Smooth muscle cell (in vitro differentiated cells): ENCODE results near the gene GSTO2. TPM values are rescaled to one million over a fixed set of nuclear protein-coding genes. Genes with fewer than 3 reads are reported as not detected.

ENCODE experiments used
- DNase-seq: peaks from one replicate; lab custom pipeline; 2025; ENCODE audit not compliant: unreplicated experiment; lab: John Stamatoyannopoulos, UW
- H2AFZ ChIP-seq: fragments of 200-600 bp; sonication (generic); 2 replicates; pipeline ENCODE4 v1.6.0; 2016; ENCODE audit warnings: antibody characterized with exemption, low read depth, mild to moderate bottlenecking
- H3F3A ChIP-seq: fragments of 200-600 bp; sonication (generic); 2 replicates; pipeline ENCODE4 v1.6.0; 2017; ENCODE audit warnings: antibody characterized with exemption, low read depth
- H3K27ac ChIP-seq: fragments of 200-600 bp; sonication (generic); 2 replicates; pipeline ENCODE4 v1.5.1; 2016; ENCODE audit warnings: low read depth, mild to moderate bottlenecking
- H3K27me3 ChIP-seq: fragments of 200-600 bp; sonication (generic); 2 replicates; pipeline ENCODE4 v1.6.1; 2016; ENCODE audit warnings: low read depth, mild to moderate bottlenecking
- H3K36me3 ChIP-seq: fragments of 200-600 bp; sonication (generic); 2 replicates; pipeline ENCODE4 v1.5.1; 2016; ENCODE audit warnings: low read depth
- H3K4me1 ChIP-seq: fragments of 200-600 bp; sonication (generic); 2 replicates; pipeline ENCODE4 v1.5.1; 2016; ENCODE audit warnings: low read depth
- H3K4me2 ChIP-seq: fragments of 200-600 bp; sonication (generic); 2 replicates; pipeline ENCODE4 v1.6.0; 2016; ENCODE audit warnings: mild to moderate bottlenecking
- H3K4me3 ChIP-seq: fragments of 200-600 bp; sonication (generic); 2 replicates; pipeline ENCODE4 v1.5.1; 2016; ENCODE audit warnings: mild to moderate bottlenecking
- H3K79me2 ChIP-seq: fragments of 200-600 bp; sonication (generic); 2 replicates; pipeline ENCODE4 v1.6.0; 2016; ENCODE audit warnings: low read depth, mild to moderate bottlenecking
- H3K9ac ChIP-seq: fragments of 200-600 bp; sonication (generic); 2 replicates; pipeline ENCODE4 v1.6.0; 2016; ENCODE audit warnings: low read depth
- H3K9me3 ChIP-seq: fragments of 200-600 bp; sonication (generic); replicated peaks from 2 replicates; pipeline ENCODE4 v1.5.1; 2016; ENCODE audit warnings: low read depth
- H4K20me1 ChIP-seq: fragments of 200-600 bp; sonication (generic); 2 replicates; pipeline ENCODE4 v1.6.0; 2016; ENCODE audit warnings: low read depth
- CTCF ChIP-seq: fragments of 200-600 bp; sonication (generic); IDR thresholded peaks from 2 replicates; pipeline ENCODE4 v1.5.1; 2017; ENCODE audit warnings: borderline replicate concordance, mild to moderate bottlenecking, antibody characterized with exemption; ENCODE audit not compliant: insufficient read depth, poor library complexity, severe bottlenecking
- WGBS: methylation state at CpG from one replicate; pipeline ENCODE4 v1.1.7; 2016; ENCODE audit warnings: low lambda C conversion rate; 5-methylcytosine and 5-hydroxymethylcytosine counted together
- polyA plus RNA-seq: library from polyadenylated mRNA; unstranded; fragments of >200 nt; fragmentation: Nextera tagmentation; extraction: Ambion mirVana; gene quantifications from 2 replicates; pipeline ENCODE4 v1.2.1, GENCODE V29; 2016
- total RNA-seq: library from RNA; depleted of rRNA; stranded (reverse); fragments of >200 nt; gene quantifications from 2 replicates; pipeline ENCODE4 v1.2.3, GENCODE V29; 2014

Gene GSTO2
- total and polyA plus RNA-seq, 2 experiments from 2014 or later = 2.1 to 3.7 TPM

- Histone ChIP-seq H3K27ac (peak within 1 kb of the TSS; percentile 100), H3K4me3 (peak within 1 kb of the TSS; percentile 98), H3F3A (peaks cover 7% of the 10 kb centered on the region), H3K79me2 (peaks cover 50% of the 10 kb centered on the region), H3K9ac (peak within 1 kb of the TSS; percentile 99), H3K27me3 (no peaks in the 10 kb centered on the region), H2AFZ (peak within 1 kb of the TSS; percentile 94), H3K4me2 (peak within 1 kb of the TSS; percentile 97), H3K9me3 (no peaks in the 10 kb centered on the region), H3K4me1 (peaks cover 35% of the 10 kb centered on the region), H4K20me1 (peaks cover 47% of the 10 kb centered on the region), H3K36me3 (no peaks in the 10 kb centered on the region)
- peak; percentile 76 for DNase-seq
- TF ChIP-seq CTCF = peak; percentile 15
- WGBS = 1% methylated on average over 59 of the region's 70 CpGs
Measured at GRCh38 chr10:104337985-104338735, 69.2 kb downstream of the GSTO2 start, which contains the start of gene ITPRIP. TSS of gene ITPRIP (minus strand) at chr10:104338465. CDS start at chr10:104316051, 22,414 bp downstream.

- H3K4me1 ChIP-seq = peaks cover 27% of the 10 kb centered on the region
- peaks cover 36% of the 10 kb centered on the region for H3K79me2 ChIP-seq
- peak overlapping the region; percentile 23 for H2AFZ ChIP-seq
- peaks cover 33% of the 10 kb centered on the region for H4K20me1 ChIP-seq
- no peaks in the 10 kb centered on the region for H3K9me3 ChIP-seq
- no peaks in the 10 kb centered on the region for H3K36me3 ChIP-seq
- DNase-seq = no peak
- H3K4me2 ChIP-seq = peak overlapping the region; percentile 97
- TF ChIP-seq CTCF = no peak
- H3F3A ChIP-seq = peaks cover 5% of the 10 kb centered on the region
- H3K9ac ChIP-seq = peak overlapping the region; percentile 99
- H3K27me3 ChIP-seq = no peaks in the 10 kb centered on the region
- H3K27ac ChIP-seq = peak overlapping the region; percentile 100
- 46% methylated on average over 11 of the region's 11 CpGs for WGBS
- peak overlapping the region; percentile 98 for H3K4me3 ChIP-seq
Measured at GRCh38 chr10:104339469-104340110, 70.6 kb downstream of the GSTO2 start.

- Histone ChIP-seq H2AFZ (no peak overlapping the region), H3K4me3 (no peak overlapping the region), H3K4me1 (peaks cover 27% of the 10 kb centered on the region), H4K20me1 (peaks cover 27% of the 10 kb centered on the region), H3K79me2 (peaks cover 30% of the 10 kb centered on the region), H3F3A (peaks cover 5% of the 10 kb centered on the region), H3K36me3 (no peaks in the 10 kb centered on the region), H3K9me3 (no peaks in the 10 kb centered on the region), H3K27ac (peak overlapping the region; percentile 100), H3K9ac (no peak overlapping the region), H3K27me3 (no peaks in the 10 kb centered on the region), H3K4me2 (peak overlapping the region; percentile 97)
- WGBS = 49% methylated on average over 4 of the region's 4 CpGs
- no peak for DNase-seq
- no peak for TF ChIP-seq CTCF
Measured at GRCh38 chr10:104340111-104340526, 71.1 kb downstream of the GSTO2 start.
